Endothelial cell of umbilical vein (primary cell): Measurements from ENCODE around the gene RNF214. TPM values are rescaled to one million over a fixed set of nuclear protein-coding genes. Genes with fewer than 3 reads are reported as not detected.

Source experiments
- BruUV-seq: library from RNA; stranded (reverse); fragments of 400-500 nt; replicated peaks from 2 replicates; lab custom pipeline; 2021; lab: Mats Ljungman, UMichigan
- CTCF ChIA-PET: fragments of 300-600, 350-600 bp; sonication (Branson Sonifier 250); formaldehyde crosslinking; loops from one replicate; lab custom pipeline; 2021; ENCODE audit warnings: antibody characterized with exemption, inconsistent platforms; lab: Charles Lee
- POLR2A ChIA-PET: fragments of 300-600, 350-600 bp; sonication (Branson Sonifier 250); formaldehyde crosslinking; loops from one replicate; lab custom pipeline; 2021; ENCODE audit warnings: antibody characterized with exemption, inconsistent platforms; lab: Charles Lee
- DNase-seq: peaks from one replicate; pipeline ENCODE4 v3.0.0-alpha.2; 2011; ENCODE audit warnings: low read depth, low spot score
- FAIRE-seq: peaks from 2 replicates; lab custom pipeline; 2011; peaks lifted over from hg19 to GRCh38; lab: Jason Lieb, UNC
- H2AFZ ChIP-seq: 2 replicates; pipeline ENCODE4 v1.6.0; 2012; ENCODE audit warnings: low read depth, low read length, control low read depth, inconsistent platforms
- H3K27ac ChIP-seq: 2 replicates; pipeline ENCODE4 v1.5.1; 2011; ENCODE audit warnings: low read depth, mild to moderate bottlenecking, control low read depth, low read length, moderate library complexity; ENCODE audit not compliant: insufficient read depth
- H3K27me3 ChIP-seq, 2 experiments: 2 replicates each; pipeline versions ENCODE4 v1.6.0 to v1.6.1; 2011; ENCODE audit warnings: low read length in 2 of 2, mixed read lengths in 1 of 2; ENCODE audit not compliant: control insufficient read depth in 2 of 2, insufficient read depth in 2 of 2
- H3K36me3 ChIP-seq, 2 experiments: 2 replicates in 1 of 2; 3 replicates in 1 of 2; pipeline ENCODE4 v1.5.1; 2011; ENCODE audit warnings: low read length in 2 of 2, mild to moderate bottlenecking in 1 of 2, moderate library complexity in 1 of 2; ENCODE audit not compliant: control insufficient read depth in 2 of 2, insufficient read depth in 2 of 2; ENCODE audit errors: extremely low read depth in 1 of 2
- H3K4me1 ChIP-seq: 3 replicates; pipeline ENCODE4 v1.5.1; 2011; ENCODE audit warnings: mild to moderate bottlenecking, low read length; ENCODE audit not compliant: control insufficient read depth, insufficient read depth; ENCODE audit errors: extremely low read depth
- H3K4me2 ChIP-seq: 2 replicates; pipeline ENCODE4 v1.6.1; 2011; ENCODE audit warnings: low read length, control low read depth, mixed read lengths; ENCODE audit not compliant: insufficient read depth
- H3K4me3 ChIP-seq, 3 experiments: fragments of 200-600 bp in 1 of 3; sonication (generic), shearing (Covaris generic) in 1 of 3; replicated peaks in 1 of 3; 2 replicates each; pipeline ENCODE4 v1.5.1; 2011 to 2016; ENCODE audit warnings: control low read depth in 3 of 3, low read length in 3 of 3, mild to moderate bottlenecking in 2 of 3, inconsistent platforms in 1 of 3, low read depth in 1 of 3, moderate library complexity in 1 of 3; ENCODE audit not compliant: insufficient read depth in 1 of 3
- H3K79me2 ChIP-seq: 2 replicates; pipeline ENCODE4 v1.6.0; 2012; ENCODE audit warnings: low read length, inconsistent platforms; ENCODE audit not compliant: control insufficient read depth, insufficient read depth
- H3K9ac ChIP-seq: replicated peaks from 2 replicates; pipeline ENCODE3; 2011; ENCODE audit warnings: low read length, control low read depth; ENCODE audit not compliant: insufficient read depth; ENCODE audit errors: extremely low read depth
- H3K9me1 ChIP-seq: replicated peaks from 3 replicates; pipeline ENCODE4 v1.6.0; 2011; ENCODE audit warnings: mild to moderate bottlenecking, low read length; ENCODE audit not compliant: control insufficient read depth, insufficient read depth; ENCODE audit errors: extremely low read depth
- H3K9me3 ChIP-seq: replicated peaks from 2 replicates; pipeline ENCODE4 v1.5.1; 2012; ENCODE audit warnings: low read length, inconsistent platforms; ENCODE audit not compliant: control insufficient read depth, insufficient read depth
- H4K20me1 ChIP-seq: replicated peaks from 2 replicates; pipeline ENCODE3; 2011; ENCODE audit warnings: mild to moderate bottlenecking, low read length; ENCODE audit not compliant: control insufficient read depth, insufficient read depth; ENCODE audit errors: extremely low read depth
- FOS ChIP-seq: IDR thresholded peaks from 2 replicates; pipeline ENCODE4 v1.6.1; 2011; ENCODE audit warnings: mild to moderate bottlenecking, low read length, moderate library complexity, borderline replicate concordance; ENCODE audit not compliant: insufficient read depth
- GATA2 ChIP-seq: IDR thresholded peaks from 2 replicates; pipeline ENCODE4 v1.7.0; 2011; ENCODE audit warnings: low read depth, mild to moderate bottlenecking, moderate library complexity, mixed read lengths, low read length; ENCODE audit not compliant: insufficient read length, insufficient read depth
- JUN ChIP-seq: IDR thresholded peaks from 2 replicates; pipeline ENCODE4 v1.6.1; 2011; ENCODE audit warnings: borderline replicate concordance, low read depth; ENCODE audit not compliant: insufficient read length, insufficient read depth
- POLR2A ChIP-seq: IDR thresholded peaks from 2 replicates; pipeline ENCODE4 v1.6.1; 2012; ENCODE audit warnings: low read depth, mild to moderate bottlenecking, control low read depth, low read length
- POLR2AphosphoS5 ChIP-seq: IDR thresholded peaks from 2 replicates; pipeline ENCODE4 v1.6.1; 2012; ENCODE audit warnings: low read depth, mild to moderate bottlenecking, control low read depth, low read length, moderate library complexity; ENCODE audit not compliant: insufficient read depth
- dilution Hi-C: fragments of 300-500 bp; cut with MboI; formaldehyde crosslinking; loops from one replicate; pipeline ENCODE4 v1.15.0; 2019; ENCODE audit warnings: low sequenced_read_pairs; ENCODE audit not compliant: extremely low pct_ligation_motif_present
- intact Hi-C: fragments of 100-400 bp; cut with micrococcal nuclease; formaldehyde crosslinking; loops from one replicate; pipeline ENCODE4 v1.10.0; 2022
- polyA plus RNA-seq, 4 experiments: library from polyadenylated mRNA; depleted of rRNA in 3 of 4; stranded (reverse) in 3 of 4; unstranded in 1 of 4; fragments of >200 nt; gene quantifications; 2 replicates each; pipeline versions ENCODE4 v1.2.1 to v1.2.3, GENCODE V29; 2011 to 2012; ENCODE audit warnings: missing spikeins in 1 of 4
- total RNA-seq: library from RNA; stranded (reverse); gene quantifications from 2 replicates; pipeline ENCODE4 v1.2.3, GENCODE V29; 2021
- TF ChIP-seq, protein P1 (sequence below): IDR thresholded peaks from 2 replicates; pipeline ENCODE4 v1.6.1; 2011; ENCODE audit not compliant: insufficient read depth, insufficient read length

Gene RNF214
- total and polyA plus RNA-seq, 2 donors (not counting 3 experiments of a cell fraction or from before 2014, with no cell fraction given), result 24.3 to 28.2 TPM

DNA sequence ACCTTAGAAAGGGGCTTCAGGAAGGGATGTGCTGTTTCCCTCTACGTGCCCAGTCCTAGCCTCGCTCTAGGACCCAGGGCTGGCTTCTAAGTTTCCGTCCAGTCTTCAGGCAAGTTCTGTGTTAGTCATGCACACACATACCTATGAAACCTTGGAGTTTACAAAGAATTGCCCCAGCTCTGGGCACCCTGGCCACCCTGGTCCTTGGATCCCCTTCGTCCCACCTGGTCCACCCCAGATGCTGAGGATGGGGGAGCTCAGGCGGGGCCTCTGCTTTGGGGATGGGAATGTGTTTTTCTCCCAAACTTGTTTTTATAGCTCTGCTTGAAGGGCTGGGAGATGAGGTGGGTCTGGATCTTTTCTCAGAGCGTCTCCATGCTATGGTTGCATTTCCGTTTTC, 35.5 kb upstream of the RNF214 start:
- Histone ChIP-seq H3K4me3 (no peak overlapping the region), H3K9me3 (no peaks in the 10 kb centered on the region), H4K20me1 (no peaks in the 10 kb centered on the region), H2AFZ (no peak overlapping the region), H3K27ac (no peak overlapping the region), H3K9me1 (no peaks in the 10 kb centered on the region), H3K4me2 (no peak overlapping the region), H3K27me3 (no peaks in the 10 kb centered on the region), H3K4me1 (peaks cover 9% of the 10 kb centered on the region), H3K9ac (no peak overlapping the region), H3K79me2 (no peaks in the 10 kb centered on the region), H3K36me3 (peaks cover 0 to 6% of the 10 kb centered on the region in 2 experiments)
- TF ChIP-seq GATA2 (no peak), JUN (no peak), POLR2AphosphoS5 (no peak), POLR2A (no peak), FOS (no peak)
- TF ChIP-seq, protein P1, sequence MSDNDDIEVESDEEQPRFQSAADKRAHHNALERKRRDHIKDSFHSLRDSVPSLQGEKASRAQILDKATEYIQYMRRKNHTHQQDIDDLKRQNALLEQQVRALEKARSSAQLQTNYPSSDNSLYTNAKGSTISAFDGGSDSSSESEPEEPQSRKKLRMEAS, result no peak
- ChIA-PET CTCF (interaction anchor here (1.1 kb wide), 2 partner anchors 15 to 16 kb away, joined by 3 read pairs; no protein-coding TSS in a partner anchor), POLR2A (no interaction called here)
- intact Hi-C loops (no loop called here), dilution Hi-C loops (no loop called here)
- DNase-seq (no peak), FAIRE-seq (no peak)
- BruUV-seq, result no TSS peak
